Measurements from ENCODE around the gene TEX26. TPM values are rescaled to one million over a fixed set of nuclear protein-coding genes. Genes with fewer than 3 reads are reported as not detected.

TEX26 gene
- total RNA-seq, 2 experiments from 2014 or later, result not detected

- no peaks in the 10 kb centered on the region for H3K4me1 ChIP-seq (ENCODE audit: insufficient read depth, low read length)
- ATAC-seq (ENCODE audit: poor library complexity) (no peak), DNase-seq (no peak)
- ChIA-PET CTCF (no interaction called here), POLR2A (no interaction called here)
- no peak overlapping the region for H3K27ac ChIP-seq (ENCODE audit: low read depth in 1 of 2, low read length in 2 of 2)
- H3K36me3 ChIP-seq (ENCODE audit: insufficient read depth, low read length), result no peaks in the 10 kb centered on the region
- TF ChIP-seq CTCF (IDR thresholded peaks at IDR 0.05), result no peak
- Mint-ChIP-seq H3K27ac (no peak overlapping the region), H3K4me1 (ENCODE audit: low read depth) (no peaks in the 10 kb centered on the region), H3K27me3 (peaks cover 38% of the 10 kb centered on the region), H3K4me3 (no peak overlapping the region), H3K36me3 (ENCODE audit: low read depth) (no peaks in the 10 kb centered on the region), H3K9me3 (peaks cover 6% of the 10 kb centered on the region)
- peaks cover 0 to 3% of the 10 kb centered on the region in 2 experiments for H3K27me3 ChIP-seq (ENCODE audit: control insufficient read depth in 1 of 2, insufficient read depth in 2 of 2, low read length in 2 of 2)
- peaks cover 0 to 6% of the 10 kb centered on the region in 2 experiments for H3K9me3 ChIP-seq (ENCODE audit: control insufficient read depth in 1 of 2, insufficient read depth in 1 of 2, low read length in 2 of 2)
- intact Hi-C loops (cut with DNase I, micrococcal nuclease), result no loop called here
- no peak overlapping the region for H3K4me3 ChIP-seq (ENCODE audit: low read length)
Observed at GRCh38 chr13:30943881-30944280, 11.4 kb downstream of the TEX26 start.

GRCh38 chr13:30957258-30957943 lies 24.9 kb downstream of the TEX26 start:
- Mint-ChIP-seq H3K4me1 (ENCODE audit: low read depth) (no peaks in the 10 kb centered on the region), H3K9me3 (peaks cover 8% of the 10 kb centered on the region), H3K27ac (no peak overlapping the region), H3K4me3 (no peak overlapping the region), H3K27me3 (peaks cover 62% of the 10 kb centered on the region), H3K36me3 (ENCODE audit: low read depth) (no peaks in the 10 kb centered on the region)
- POLR2A ChIA-PET, result no interaction called here
- no peak for TF ChIP-seq CTCF (IDR thresholded peaks at IDR 0.05)
- no peak overlapping the region for H3K4me3 ChIP-seq (ENCODE audit: low read length)
- no peaks in the 10 kb centered on the region for H3K36me3 ChIP-seq (ENCODE audit: insufficient read depth, low read length)
- H3K9me3 ChIP-seq (ENCODE audit: control insufficient read depth in 1 of 2, insufficient read depth in 1 of 2, low read length in 2 of 2), result peaks cover 12 to 18% of the 10 kb centered on the region in 2 experiments
- H3K27ac ChIP-seq (ENCODE audit: low read depth in 1 of 2, low read length in 2 of 2), result no peak overlapping the region
- intact Hi-C loops (cut with DNase I, micrococcal nuclease), result no loop called here
- no peaks in the 10 kb centered on the region for H3K4me1 ChIP-seq (ENCODE audit: insufficient read depth, low read length)
- CTCF ChIA-PET, result no interaction called here
- peaks cover 3% of the 10 kb centered on the region in 2 experiments for H3K27me3 ChIP-seq (ENCODE audit: control insufficient read depth in 1 of 2, insufficient read depth in 2 of 2, low read length in 2 of 2)
- no peak for ATAC-seq (ENCODE audit: poor library complexity)
- DNase-seq, result no peak

GRCh38 chr13:30959678-30960077 lies 27.2 kb downstream of the TEX26 start:
- Mint-ChIP-seq H3K4me1 (ENCODE audit: low read depth) (no peaks in the 10 kb centered on the region), H3K9me3 (peaks cover 8% of the 10 kb centered on the region), H3K27ac (no peak overlapping the region), H3K27me3 (peaks cover 65% of the 10 kb centered on the region), H3K4me3 (no peak overlapping the region), H3K36me3 (ENCODE audit: low read depth) (no peaks in the 10 kb centered on the region)
- peaks cover 3 to 12% of the 10 kb centered on the region in 2 experiments for H3K27me3 ChIP-seq (ENCODE audit: control insufficient read depth in 1 of 2, insufficient read depth in 2 of 2, low read length in 2 of 2)
- no peak for TF ChIP-seq CTCF (IDR thresholded peaks at IDR 0.05)
- DNase-seq (no peak), ATAC-seq (ENCODE audit: poor library complexity) (no peak)
- no peaks in the 10 kb centered on the region for H3K4me1 ChIP-seq (ENCODE audit: insufficient read depth, low read length)
- H3K4me3 ChIP-seq (ENCODE audit: low read length), result no peak overlapping the region
- H3K27ac ChIP-seq (ENCODE audit: low read depth in 1 of 2, low read length in 2 of 2), result no peak overlapping the region
- ChIA-PET POLR2A (no interaction called here), CTCF (no interaction called here)
- H3K36me3 ChIP-seq (ENCODE audit: insufficient read depth, low read length), result no peaks in the 10 kb centered on the region
- peaks cover 12 to 18% of the 10 kb centered on the region in 2 experiments for H3K9me3 ChIP-seq (ENCODE audit: control insufficient read depth in 1 of 2, insufficient read depth in 1 of 2, low read length in 2 of 2)
- intact Hi-C loops (cut with DNase I, micrococcal nuclease), result no loop called here
